Right lobe of liver (tissue), 6 donors: ENCODE results near the gene TSPAN32. TPM values are rescaled to one million over a fixed set of nuclear protein-coding genes. Genes with fewer than 3 reads are reported as not detected.

Source experiments
- ATAC-seq, 4 donors: fragments of 200-7000 bp; cut with Tn5 transposase; one replicate each; pipeline ENCODE4 v1.9.1; 2020; ENCODE audit warnings: mild to moderate bottlenecking in 4 of 4, moderate library complexity in 4 of 4
- DNase-seq, 3 donors: peaks; one replicate each; pipeline ENCODE4 v3.0.0-alpha.2; 2020
- H3K27ac ChIP-seq, 3 donors: fragments of 200-600 bp; one replicate each; pipeline ENCODE4 v1.8.0; 2022
- H3K27me3 ChIP-seq, 2 donors: fragments of 200-600 bp; one replicate each; pipeline ENCODE4 v1.8.0; 2022
- H3K36me3 ChIP-seq, 4 donors: fragments of 200-600 bp; sonication (generic) in 1 of 4; one replicate each; pipeline versions ENCODE4 v1.5.1 to v1.8.0; 2017 to 2022; ENCODE audit warnings: control low read depth in 1 of 4
- H3K4me1 ChIP-seq, 4 donors: fragments of 200-600 bp; sonication (generic) in 1 of 4; one replicate each; pipeline versions ENCODE4 v1.5.1 to v1.8.0; 2017 to 2022; ENCODE audit warnings: control low read depth in 1 of 4
- H3K4me3 ChIP-seq, 3 donors: fragments of 200-600 bp; one replicate each; pipeline ENCODE4 v1.8.0; 2022
- H3K9me3 ChIP-seq, 4 donors: fragments of 200-600 bp; sonication (generic) in 1 of 4; one replicate each; pipeline versions ENCODE4 v1.5.1 to v1.8.0; 2017 to 2022; ENCODE audit warnings: control low read depth in 1 of 4
- CTCF ChIP-seq, 4 donors: fragments of 200-600 bp in 3 of 4; fragments of 450-650 bp in 1 of 4; IDR thresholded peaks; one replicate each; pipeline versions ENCODE4 v1.5.1 to v1.8.0; 2016 to 2022; ENCODE audit warnings: antibody characterized with exemption in 4 of 4, mild to moderate bottlenecking in 2 of 4
- POLR2A ChIP-seq: fragments of 450-650 bp; IDR thresholded peaks from one replicate; pipeline ENCODE4 v1.6.1; 2017; ENCODE audit warnings: antibody characterized with exemption, mild to moderate bottlenecking
- WGBS: methylation state at CpG from one replicate; pipeline ENCODE4 v1.1.6; 2018; ENCODE audit warnings: low coverage, low lambda C conversion rate; ENCODE audit not compliant: insufficient coverage; ENCODE audit errors: missing lambda C conversion rate; 5-methylcytosine and 5-hydroxymethylcytosine counted together
- intact Hi-C, 2 donors: fragments of 100-400 bp; cut with DNase I; formaldehyde crosslinking; loops; one replicate each; pipeline versions ENCODE4 v1.11.2 to v1.14.1; 2022
- total RNA-seq, 6 experiments: library from RNA; depleted of rRNA in 2 of 6; stranded (reverse); fragments of >200 nt in 2 of 6; fragmentation: NEBNext Ultra II Directional in 3 of 6; extraction: Animal tissue kit (Norgen Biotek cat#: 25700) in 3 of 6; gene quantifications; one replicate each; pipeline versions ENCODE4 v1.1.0 to v1.2.4, GENCODE V29; 2016 to 2023
- donor health status: DM: no; HTN: yes; CAD: no.
- donor health status: DM: no; HTN: no; CAD: no.
- donor health status: DM: no; HTN: no; CAD: no.
- donor health status: DM: no; HTN: yes; CAD: no.
- donor health status: DM: no; HTN: yes; CAD: no.

TSPAN32 gene
- total RNA-seq, 6 experiments from 2014 or later = 0.24 to 1.2 (median 0.63) TPM; not detected in 2

- H3K36me3 ChIP-seq = no peaks in the 10 kb centered on the region
- no peaks in the 10 kb centered on the region for H3K9me3 ChIP-seq
- peak; percentile 57 to 73 (median 58) for DNase-seq
- H3K4me3 ChIP-seq = peak overlapping the region; percentile 25 to 46 (median 37)
- H3K27me3 ChIP-seq = peaks cover 0 to 17% of the 10 kb centered on the region in 2 donors
- TF ChIP-seq CTCF (IDR thresholded peaks at IDR 0.05) (peak in 2 of 4 donors; percentile 24 to 33), POLR2A (no peak)
- H3K4me1 ChIP-seq = peaks cover 0 to 10% (median 0%) of the 10 kb centered on the region in 4 donors
- peak overlapping the region; percentile 15 to 51 (median 43) for H3K27ac ChIP-seq
- ATAC-seq = peak; percentile 37 to 64 (median 49)
- no CpG with 5 or more reads among the region's 104 CpGs for WGBS
- intact Hi-C loops = no loop called here
These were observed 32.1 kb upstream of the TSPAN32 start for GRCh38 chr11:2269601-2270321.

GRCh38 chr11:2270322-2271076 is 31.3 kb upstream of the TSPAN32 start, which contains the start of gene ASCL2:
Gene ASCL2 (minus strand): TSS chr11:2270588. CDS start chr11:2270332, 256 bp downstream.
- TF ChIP-seq CTCF (IDR thresholded peaks at IDR 0.05) (no peak), POLR2A (no peak)
- no peak for ATAC-seq
- peak in 2 of 3 donors; percentile 48 to 49 for DNase-seq
- WGBS = 0% methylated on average over 3 of the region's 89 CpGs
- Histone ChIP-seq H3K27ac (peak within 1 kb of the TSS; percentile 15 to 51 (median 43)), H3K27me3 (peaks cover 0 to 17% of the 10 kb centered on the region in 2 donors), H3K4me1 (peaks cover 0 to 10% (median 0%) of the 10 kb centered on the region in 4 donors), H3K36me3 (no peaks in the 10 kb centered on the region), H3K4me3 (peak within 1 kb of the TSS; percentile 25 to 46 (median 37)), H3K9me3 (no peaks in the 10 kb centered on the region)
- intact Hi-C loops = no loop called here

- TF ChIP-seq CTCF (IDR thresholded peaks at IDR 0.05) (no peak), POLR2A (no peak)
- H3K36me3 ChIP-seq = no peaks in the 10 kb centered on the region
- intact Hi-C loops = no loop called here
- H3K9me3 ChIP-seq = no peaks in the 10 kb centered on the region
- WGBS = no CpG with 5 or more reads among the region's 28 CpGs
- H3K27me3 ChIP-seq = peaks cover 0 to 17% of the 10 kb centered on the region in 2 donors
- H3K4me1 ChIP-seq = peaks cover 0 to 10% (median 0%) of the 10 kb centered on the region in 4 donors
- H3K27ac ChIP-seq = no peak overlapping the region
- ATAC-seq (peak; percentile 32 to 52 (median 42)), DNase-seq (peak; percentile 55 to 68 (median 59))
- H3K4me3 ChIP-seq = no peak overlapping the region
These were observed 30.8 kb upstream of the TSPAN32 start for GRCh38 chr11:2271077-2271326.

GRCh38 chr11:2271327-2272227 is 30.2 kb upstream of the TSPAN32 start:
- H3K27me3 ChIP-seq = peaks cover 0 to 17% of the 10 kb centered on the region in 2 donors
- H3K27ac ChIP-seq = no peak overlapping the region
- no peaks in the 10 kb centered on the region for H3K36me3 ChIP-seq
- no peak overlapping the region for H3K4me3 ChIP-seq
- intact Hi-C loops = no loop called here
- H3K9me3 ChIP-seq = no peaks in the 10 kb centered on the region
- WGBS = 39% methylated on average over 10 of the region's 45 CpGs
- TF ChIP-seq CTCF (IDR thresholded peaks at IDR 0.05) = no peak
- TF ChIP-seq POLR2A = no peak
- ATAC-seq (no peak), DNase-seq (peak in 2 of 3 donors; percentile 40 to 47)
- peaks cover 0 to 10% (median 0%) of the 10 kb centered on the region in 4 donors for H3K4me1 ChIP-seq
